Mesenteric fat pad (tissue), 1 donor: Measurements from ENCODE around the gene CDH13. TPM values are rescaled to one million over a fixed set of nuclear protein-coding genes. Genes with fewer than 3 reads are reported as not detected.

Source experiments
- DNase-seq: peaks from one replicate; pipeline ENCODE4 v3.0.0-alpha.2; 2020; ENCODE audit warnings: low spot score
- total RNA-seq: library from RNA; stranded (reverse); fragmentation: NEBNext Ultra II Directional; extraction: Animal tissue kit (Norgen Biotek cat#: 25700); gene quantifications from one replicate; pipeline ENCODE4 v1.2.1, GENCODE V29; 2021
- donor health status: DM: yes; HTN: yes; CAD: no.

Gene CDH13
- total RNA-seq, 1 donor from 2014 or later, result 18.3 TPM

- no peak for DNase-seq
These were observed 149.8 kb downstream of the CDH13 start for GRCh38 chr16:82776470-82777146.

GRCh38 chr16:82782715-82783251 lies 156.0 kb downstream of the CDH13 start:
- DNase-seq, result no peak

GRCh38 chr16:82783933-82784572 lies 157.3 kb downstream of the CDH13 start:
- no peak for DNase-seq

DNA sequence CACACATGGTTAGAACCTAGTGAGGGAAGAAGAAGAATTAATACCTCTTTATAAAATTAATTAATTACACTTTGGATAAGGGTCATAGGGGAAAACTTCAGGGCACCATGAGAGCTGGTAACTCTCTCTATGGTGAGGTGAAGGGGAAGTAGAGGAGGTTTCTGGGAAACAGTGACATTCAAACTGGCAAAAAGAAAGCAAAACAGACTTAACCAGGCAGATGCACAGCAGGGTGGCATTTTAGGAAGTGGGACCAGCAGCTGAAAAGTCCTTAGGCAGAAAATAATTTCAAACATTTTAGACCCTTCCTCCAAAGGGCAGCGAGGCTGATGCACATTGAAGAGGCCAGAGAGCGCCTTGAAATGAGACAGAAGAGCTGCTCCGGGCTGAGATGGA lies 157.8 kb downstream of the CDH13 start:
- DNase-seq, result no peak

GRCh38 chr16:82788225-82788624 lies 161.5 kb downstream of the CDH13 start:
- no peak for DNase-seq

DNA sequence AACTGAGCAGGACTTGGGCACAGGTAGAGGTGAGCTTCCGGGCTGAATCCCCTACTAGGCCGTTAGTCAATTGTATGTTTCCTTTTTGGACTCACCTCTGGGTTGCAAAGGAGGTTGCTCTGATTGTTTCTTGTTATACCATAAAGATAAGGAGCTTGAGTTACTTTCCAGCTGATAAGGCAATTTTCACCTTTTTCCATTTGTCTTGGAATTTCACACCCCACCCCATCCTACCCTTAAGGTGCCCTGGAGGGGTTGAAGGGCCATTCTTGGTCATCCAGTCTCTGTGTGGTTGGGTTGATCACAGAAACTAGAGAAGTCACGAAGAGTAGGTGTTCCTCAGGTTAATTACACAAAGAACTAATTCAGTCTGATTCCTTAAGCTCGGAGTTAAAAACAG lies 162.2 kb downstream of the CDH13 start:
- DNase-seq, result no peak

DNA sequence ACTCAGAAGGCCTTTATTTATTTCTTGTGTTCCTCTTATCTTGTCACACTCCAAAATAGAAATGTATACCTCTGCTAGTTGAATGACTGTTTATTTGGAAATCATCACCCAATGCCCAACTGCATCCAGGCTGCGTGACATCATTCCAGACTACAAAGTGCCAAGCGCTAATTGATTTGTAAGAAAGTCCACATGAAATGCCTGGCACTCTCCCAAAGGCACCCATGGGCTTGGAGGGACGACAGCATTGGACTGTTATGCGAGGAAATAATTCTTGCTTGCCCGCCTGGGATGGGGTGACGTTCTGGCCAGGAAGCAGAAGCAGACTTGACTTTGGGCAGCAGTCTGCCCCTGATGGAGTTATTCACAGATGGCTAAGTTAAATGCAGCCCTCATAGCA lies 165.9 kb downstream of the CDH13 start:
- DNase-seq, result no peak

DNA sequence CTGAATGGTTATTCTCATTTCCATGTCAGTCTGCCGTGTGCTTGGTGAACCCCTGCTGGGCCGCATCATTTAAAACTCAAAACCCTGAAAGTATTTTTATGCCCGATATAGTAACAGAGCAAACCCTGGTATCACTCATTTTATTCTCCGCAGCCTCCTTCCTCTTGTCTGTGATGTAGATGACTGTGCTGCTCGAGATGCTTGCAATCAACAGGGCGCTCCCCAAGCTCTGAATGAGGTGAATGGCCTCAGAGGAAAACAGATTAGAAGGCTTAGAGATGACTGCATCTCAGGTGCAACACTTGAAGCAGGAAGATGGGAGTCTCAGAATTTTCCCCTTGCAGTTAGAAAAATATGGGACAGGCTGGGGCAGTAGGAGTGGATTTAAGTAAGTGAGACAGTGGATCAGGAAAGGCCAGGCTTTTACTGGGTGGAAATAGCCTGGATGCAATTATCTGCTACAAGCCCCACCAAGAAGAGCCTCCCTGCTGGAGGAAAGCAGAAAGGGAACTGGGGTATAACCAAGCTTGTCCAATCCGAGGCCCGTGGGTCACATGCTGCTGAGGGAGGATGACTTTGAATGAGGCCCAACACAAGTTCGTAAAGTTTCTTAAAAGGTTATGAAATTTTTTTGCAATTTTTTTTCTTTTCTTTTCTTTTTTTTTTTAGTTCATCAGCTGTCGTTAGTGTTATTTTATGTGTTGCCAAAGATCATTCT lies 166.9 kb downstream of the CDH13 start:
- no peak for DNase-seq

DNA sequence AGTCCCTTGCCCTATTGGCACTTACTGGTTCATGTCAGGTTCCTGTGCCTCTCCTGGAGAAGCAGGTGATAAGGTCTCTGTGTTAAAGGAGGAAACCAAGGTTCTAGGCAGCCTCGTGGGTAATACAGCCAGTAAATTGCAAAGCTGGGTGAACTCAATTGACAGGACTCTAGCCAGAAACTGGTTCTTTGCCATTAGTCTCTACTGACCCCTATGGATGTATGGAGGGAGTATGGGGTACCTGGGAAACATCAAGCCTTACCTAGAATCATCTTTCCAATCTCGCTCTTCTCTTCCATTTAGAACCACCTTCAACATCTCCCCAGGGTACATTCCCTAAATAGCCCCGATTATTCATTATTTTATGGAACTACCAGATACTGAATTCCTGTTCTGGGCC lies 169.3 kb downstream of the CDH13 start:
- DNase-seq, result no peak

GRCh38 chr16:82801361-82801760 lies 174.6 kb downstream of the CDH13 start:
- DNase-seq, result no peak

DNA sequence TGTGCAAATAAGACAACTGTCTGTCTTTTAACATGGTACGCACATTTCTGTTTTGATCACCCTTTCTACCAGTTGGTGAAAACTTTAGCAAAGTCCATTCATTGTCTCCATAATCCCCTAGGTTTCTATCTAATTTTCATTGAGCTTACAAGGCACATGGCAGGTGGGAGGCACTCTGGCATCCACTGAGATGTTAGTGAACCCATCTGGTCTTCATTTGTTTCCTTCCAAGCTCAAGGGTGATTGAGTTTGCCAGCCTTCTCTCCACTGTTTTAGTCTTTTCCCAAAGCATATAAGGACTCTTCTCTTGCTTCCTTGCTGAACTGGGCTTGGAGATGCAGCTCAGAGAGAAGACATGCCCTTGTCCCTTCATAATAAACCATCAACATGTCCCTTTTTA lies 179.1 kb downstream of the CDH13 start:
- no peak for DNase-seq

- DNase-seq, result no peak
These were observed 180.5 kb downstream of the CDH13 start for GRCh38 chr16:82807311-82807710.

DNA sequence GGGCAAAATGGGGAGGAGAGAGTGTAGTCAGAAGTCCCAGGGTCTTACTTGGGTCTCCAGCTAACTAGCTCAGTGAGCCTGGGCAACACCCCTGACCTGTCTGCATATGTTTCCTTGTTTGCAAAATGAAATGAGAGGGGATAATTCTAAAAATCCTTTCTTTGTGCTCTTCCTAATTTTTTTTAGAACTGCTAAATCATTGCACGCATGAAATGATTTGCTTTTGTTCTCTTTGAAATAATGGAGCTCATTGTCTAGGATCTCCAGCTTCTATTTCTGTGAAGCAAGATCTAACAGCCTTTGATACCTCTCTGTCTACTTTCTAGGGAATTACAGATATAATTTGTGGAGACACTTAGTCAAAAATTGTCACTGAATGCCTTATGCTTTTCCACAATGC lies 181.3 kb downstream of the CDH13 start:
- no peak for DNase-seq

- DNase-seq, result no peak
These were observed 183.3 kb downstream of the CDH13 start for GRCh38 chr16:82810077-82810476.

DNA sequence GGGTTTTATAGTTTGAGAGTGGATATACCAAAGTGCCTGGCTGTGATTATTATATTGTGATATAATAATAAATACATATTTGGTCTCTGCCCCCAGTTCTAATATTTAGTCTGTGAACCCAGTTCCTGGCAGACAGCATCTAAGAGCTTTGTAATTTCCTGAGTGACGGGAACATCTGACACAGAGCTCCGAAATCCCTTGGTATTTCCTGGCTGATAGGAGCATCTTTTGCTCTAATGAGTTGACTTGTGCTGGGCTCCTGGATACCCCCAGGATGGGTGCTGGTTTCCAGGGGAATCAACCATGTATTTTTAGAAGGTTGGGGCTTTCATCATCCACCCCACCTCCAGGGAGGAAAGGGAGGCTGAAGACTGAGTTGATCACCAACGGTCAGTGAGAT lies 187.3 kb downstream of the CDH13 start:
- no peak for DNase-seq

DNA sequence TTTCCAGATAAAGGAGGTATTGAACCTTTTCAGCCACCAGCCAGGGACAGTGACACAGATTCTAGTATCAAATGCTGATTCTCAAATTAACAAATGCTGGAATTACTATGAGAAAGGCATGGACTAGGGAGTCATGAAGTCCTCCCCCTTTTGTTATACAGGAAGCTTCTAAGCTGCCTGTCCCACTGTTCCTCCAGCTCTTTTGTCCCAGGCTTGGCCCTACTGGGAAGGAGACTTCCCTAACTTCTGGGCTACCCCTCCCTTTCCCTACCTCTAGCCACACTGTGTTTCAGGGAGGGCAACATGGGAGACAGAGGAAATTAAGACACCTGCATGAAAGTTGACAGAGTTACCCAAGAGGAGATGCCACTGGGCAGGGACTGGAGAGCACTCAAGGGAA lies 192.5 kb downstream of the CDH13 start:
- no peak for DNase-seq

GRCh38 chr16:82820855-82821254 lies 194.1 kb downstream of the CDH13 start:
- DNase-seq, result no peak

GRCh38 chr16:82824408-82824807 lies 197.6 kb downstream of the CDH13 start:
- DNase-seq, result no peak

DNA sequence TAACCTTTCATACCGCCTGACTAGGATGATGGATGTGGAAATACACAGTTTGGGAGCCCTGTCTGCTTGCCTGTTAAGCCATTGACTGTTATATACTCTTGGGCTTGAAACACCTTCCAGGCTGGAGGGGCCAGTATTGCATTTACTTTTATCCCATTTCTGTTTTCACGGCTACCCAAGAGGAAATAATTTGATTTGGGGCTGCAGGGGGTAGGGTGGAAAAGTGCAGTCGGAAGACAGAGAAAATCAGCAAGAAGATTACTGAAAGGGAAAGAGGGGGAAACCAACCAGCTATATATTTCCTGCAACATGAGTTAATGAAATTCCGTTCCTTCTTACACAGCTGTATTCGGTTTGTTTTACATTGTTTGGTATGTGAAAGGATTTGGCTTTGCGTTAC lies 202.5 kb downstream of the CDH13 start:
- no peak for DNase-seq

DNA sequence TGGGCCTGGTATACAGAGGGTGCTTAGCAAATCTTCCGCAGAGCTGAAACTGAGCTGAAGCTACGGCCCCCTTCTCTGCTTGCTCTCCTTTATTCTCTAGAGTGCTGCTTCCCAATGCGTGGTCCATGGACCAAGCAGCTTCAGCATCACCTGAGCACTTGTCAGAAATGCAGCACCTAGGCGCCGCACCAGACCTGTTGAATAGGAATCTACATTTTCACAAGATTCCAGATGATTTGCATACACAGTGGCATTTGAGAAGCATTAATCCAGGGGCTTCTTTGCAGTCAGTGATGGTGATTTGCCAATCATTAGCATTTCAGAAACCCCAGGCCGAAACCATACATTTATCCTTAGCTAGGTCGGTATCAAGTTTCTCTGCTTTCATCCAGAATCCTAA lies 204.2 kb downstream of the CDH13 start:
- DNase-seq, result no peak

DNA sequence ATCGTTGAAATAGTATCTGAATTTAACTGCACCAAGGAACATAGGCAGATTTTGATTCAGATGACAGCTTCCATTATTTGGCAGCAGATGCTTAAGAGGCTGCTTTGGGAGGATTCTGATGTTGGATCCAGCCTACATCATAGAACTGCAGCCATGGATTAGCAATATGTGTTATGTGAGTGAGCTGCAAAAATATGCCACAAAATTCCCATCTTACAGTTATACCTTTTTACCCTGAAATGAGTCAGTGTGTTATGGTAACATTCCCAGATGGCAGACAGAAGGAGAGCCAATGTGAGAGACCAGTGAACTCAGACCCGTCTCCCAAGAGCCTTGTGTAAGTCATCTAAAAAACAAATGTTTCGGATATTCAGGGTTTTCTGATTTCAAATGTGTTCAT lies 206.1 kb downstream of the CDH13 start:
- no peak for DNase-seq

DNA sequence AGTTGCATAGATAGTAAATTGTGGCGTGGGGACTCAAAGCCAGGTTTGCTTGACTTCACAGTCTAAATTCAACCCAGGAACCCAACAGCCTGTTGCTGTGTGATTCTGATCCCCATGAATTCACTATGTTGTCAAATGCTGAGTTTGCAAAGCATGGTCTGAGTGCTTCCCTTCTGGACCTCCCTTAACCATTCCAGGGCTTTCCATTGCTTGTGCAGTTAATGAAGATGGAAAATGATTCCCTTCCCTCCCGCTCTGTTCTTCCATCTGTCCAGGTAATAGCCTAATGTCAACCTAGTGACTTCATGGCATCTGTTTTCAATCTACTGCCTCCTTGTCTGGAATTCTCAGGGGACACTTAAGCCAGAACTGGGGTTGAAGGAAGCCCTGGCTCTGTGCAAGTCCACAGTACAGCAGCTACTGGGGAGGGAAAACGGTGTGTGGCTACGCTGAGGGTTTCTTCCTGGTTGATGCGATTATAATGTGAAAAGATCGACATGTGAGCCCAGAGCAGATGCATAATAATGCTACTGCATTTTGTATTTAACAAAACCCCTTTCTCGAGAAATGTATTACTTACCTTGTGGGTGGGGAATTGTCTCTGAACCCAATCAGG lies 206.7 kb downstream of the CDH13 start:
- no peak for DNase-seq
